K562 (cell line): ENCODE data around the gene AIFM1. TPM values are rescaled to one million over a fixed set of nuclear protein-coding genes. Genes with fewer than 3 reads are reported as not detected.

Experiments used
- CBX8 ChIP-seq: fragments of 200-600 bp; sonication (generic); IDR thresholded peaks from 2 replicates; pipeline ENCODE4 v1.6.1; 2012; ENCODE audit warnings: borderline replicate concordance, mixed run types, low read depth, mild to moderate bottlenecking, moderate library complexity, mixed read lengths, low read length, control low read depth, inconsistent platforms; ENCODE audit not compliant: poor library complexity, severe bottlenecking; ENCODE audit errors: extremely low read depth
- CHD1 ChIP-seq: fragments of 200-600 bp; sonication (generic); IDR thresholded peaks from one replicate; pipeline ENCODE4 v1.6.1; 2012; ENCODE audit warnings: mild to moderate bottlenecking, moderate library complexity, low read length, inconsistent platforms
- CHD7 ChIP-seq: fragments of 200-600 bp; sonication (generic); IDR thresholded peaks from one replicate; pipeline ENCODE4 v1.6.1; 2012; ENCODE audit warnings: mild to moderate bottlenecking, low read depth, low read length, inconsistent platforms
- FOXP4 ChIP-seq: sonication (generic); formaldehyde crosslinking; IDR thresholded peaks from 2 replicates; pipeline ENCODE4 v1.8.0; 2022; ENCODE audit warnings: mild to moderate bottlenecking, missing genetic modification reagents, borderline replicate concordance
- JUN ChIP-seq, 2 experiments: sonication (generic) in 1 of 2; formaldehyde crosslinking in 1 of 2; IDR thresholded peaks; 2 replicates each; pipeline versions ENCODE4 v1.6.1 to v1.8.0; 2012 to 2022; ENCODE audit warnings: borderline replicate concordance in 2 of 2, mild to moderate bottlenecking in 2 of 2, improper control_type of control experiment in 1 of 2, low read depth in 1 of 2, low read length in 1 of 2, missing genetic modification reagents in 1 of 2
- JUNB ChIP-seq: fragments of 450-650 bp; formaldehyde crosslinking; conservative IDR thresholded peaks from 2 replicates; pipeline ENCODE4 v1.4.0; 2020; ENCODE audit warnings: mild to moderate bottlenecking
- RFX1 ChIP-seq: fragments of 450-650 bp; IDR thresholded peaks from 2 replicates; pipeline ENCODE4 v1.6.1; 2016; ENCODE audit warnings: mild to moderate bottlenecking, moderate library complexity
- SMARCB1 ChIP-seq: IDR thresholded peaks from 2 replicates; pipeline ENCODE4 v1.6.1; 2011; ENCODE audit warnings: improper control_type of control experiment, low read depth; ENCODE audit not compliant: insufficient read length
- polyA plus RNA-seq, 8 experiments: library from polyadenylated mRNA; depleted of rRNA in 4 of 8; stranded (reverse) in 5 of 8; unstranded in 3 of 8; fragments of >200 nt; fragmentation: Nextera tagmentation in 2 of 8; fragmentation: Illumina TruSeq in 1 of 8; extraction: Ambion mirVana in 2 of 8; extraction: Trizol in 1 of 8; gene quantifications; 2 replicates each; pipeline versions ENCODE4 v1.2.1 to v1.2.3, GENCODE V29; 2011 to 2014; ENCODE audit warnings: inconsistent platforms in 1 of 8, missing spikeins in 1 of 8
- total RNA-seq, 7 experiments: library from RNA; depleted of rRNA in 6 of 7; stranded (reverse); fragments of >200 nt in 6 of 7; fragmentation: Illumina TruSeq in 2 of 7; extraction: Trizol in 2 of 7; gene quantifications; 2 replicates each; pipeline versions ENCODE4 v1.2.1 to v1.2.3, GENCODE V29; 2011 to 2021; ENCODE audit warnings: low replicate concordance in 1 of 7
- TF ChIP-seq, protein P1 (sequence below): fragments of 450-650 bp; formaldehyde crosslinking; conservative IDR thresholded peaks from 2 replicates; pipeline ENCODE4 v1.4.0; 2022; ENCODE audit warnings: mild to moderate bottlenecking, missing genetic modification characterization

The AIFM1 gene
- total and polyA plus RNA-seq, 9 of the 15 experiments (the other 6 are each of a cell fraction or from before 2014, with no cell fraction given): 51.0 to 117 (median 91.2) TPM

- no peak for TF ChIP-seq CHD7
- TF ChIP-seq CHD1: no peak
- TF ChIP-seq RFX1: peak; percentile 68; the same call in 1 of the 2 replicates
- TF ChIP-seq CBX8: no peak
- no peak for TF ChIP-seq SMARCB1
- TF ChIP-seq, protein P1, sequence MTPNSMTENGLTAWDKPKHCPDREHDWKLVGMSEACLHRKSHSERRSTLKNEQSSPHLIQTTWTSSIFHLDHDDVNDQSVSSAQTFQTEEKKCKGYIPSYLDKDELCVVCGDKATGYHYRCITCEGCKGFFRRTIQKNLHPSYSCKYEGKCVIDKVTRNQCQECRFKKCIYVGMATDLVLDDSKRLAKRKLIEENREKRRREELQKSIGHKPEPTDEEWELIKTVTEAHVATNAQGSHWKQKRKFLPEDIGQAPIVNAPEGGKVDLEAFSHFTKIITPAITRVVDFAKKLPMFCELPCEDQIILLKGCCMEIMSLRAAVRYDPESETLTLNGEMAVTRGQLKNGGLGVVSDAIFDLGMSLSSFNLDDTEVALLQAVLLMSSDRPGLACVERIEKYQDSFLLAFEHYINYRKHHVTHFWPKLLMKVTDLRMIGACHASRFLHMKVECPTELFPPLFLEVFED: no peak
- TF ChIP-seq FOXP4 (CRISPR knock-in tag): no peak
- peak; percentile 58; the same call in 1 of the 2 replicates for TF ChIP-seq JUN (IDR thresholded peaks at IDR 0.05; ENCODE audit: borderline replicate concordance, low read depth, low read length)
- TF ChIP-seq JUN (CRISPR knock-in tag; IDR thresholded peaks at IDR 0.05; ENCODE audit: borderline replicate concordance): no peak
- no peak for TF ChIP-seq JUNB (CRISPR knock-in tag)
Measured at GRCh38 chrX:130082244-130083106, 83.2 kb downstream of the AIFM1 start (continued).
